ENCODE results near the gene KIF26B. TPM values are rescaled to one million over a fixed set of nuclear protein-coding genes. Genes with fewer than 3 reads are reported as not detected.

Gene KIF26B
- total RNA-seq, 4 donors from 2014 or later = 0.20 to 0.79 (median 0.41) TPM; not detected in 1

- in situ Hi-C loops (cut with MboI; ENCODE audit: low pct_ligation_motif_present in 1 of 4, low pct_unique_long_range_greater_than_20kb in 1 of 4, low sequenced_read_pairs in 3 of 4) = loop anchor here in 1 of 4 donors (10.0 kb wide), 1 partner anchor 59 kb away; no protein-coding TSS in a partner anchor
- Histone ChIP-seq H3K9me3 (no peaks in the 10 kb centered on the region), H3K27ac (no peak overlapping the region), H3K4me1 (no peaks in the 10 kb centered on the region), H3K4me3 (no peak overlapping the region), H3K36me3 (no peaks in the 10 kb centered on the region), H3K27me3 (no peaks in the 10 kb centered on the region)
- TF ChIP-seq EP300 (IDR thresholded peaks at IDR 0.05; ENCODE audit: low read depth) (no peak), POLR2AphosphoS5 (IDR thresholded peaks at IDR 0.05) (no peak)
- WGBS, 2 donors (ENCODE audit: low coverage in 1 of 2) = 30 to 33% methylated on average over 2 of the region's 2 CpGs
- intact Hi-C loops (cut with DNase I; ENCODE audit: low total_unique reads) = no loop called here
- DNase-seq = no peak
Observed at GRCh38 chr1:245673881-245674414, 519.2 kb downstream of the KIF26B start.

- DNase-seq = no peak
- Histone ChIP-seq H3K27me3 (no peaks in the 10 kb centered on the region), H3K27ac (no peak overlapping the region), H3K4me3 (no peak overlapping the region), H3K9me3 (no peaks in the 10 kb centered on the region), H3K4me1 (no peaks in the 10 kb centered on the region), H3K36me3 (no peaks in the 10 kb centered on the region)
- in situ Hi-C loops (cut with MboI; ENCODE audit: low pct_ligation_motif_present in 1 of 4, low pct_unique_long_range_greater_than_20kb in 1 of 4, low sequenced_read_pairs in 3 of 4) (loop anchor here in 1 of 4 donors (10.0 kb wide), 1 partner anchor 63 kb away; no protein-coding TSS in a partner anchor), intact Hi-C loops (cut with DNase I; ENCODE audit: low total_unique reads) (no loop called here)
- TF ChIP-seq CTCF (IDR thresholded peaks at IDR 0.05) = no peak
- TF ChIP-seq EP300 (IDR thresholded peaks at IDR 0.05; ENCODE audit: low read depth) = no peak
- no peak for TF ChIP-seq POLR2AphosphoS5 (IDR thresholded peaks at IDR 0.05)
- no peak for TF ChIP-seq POLR2A (IDR thresholded peaks at IDR 0.05)
- WGBS, 2 donors (ENCODE audit: low coverage in 1 of 2) = 63 to 86% methylated on average over 5 to 9 of the region's 9 CpGs
Observed at GRCh38 chr1:245677461-245678240, 522.9 kb downstream of the KIF26B start.

DNA sequence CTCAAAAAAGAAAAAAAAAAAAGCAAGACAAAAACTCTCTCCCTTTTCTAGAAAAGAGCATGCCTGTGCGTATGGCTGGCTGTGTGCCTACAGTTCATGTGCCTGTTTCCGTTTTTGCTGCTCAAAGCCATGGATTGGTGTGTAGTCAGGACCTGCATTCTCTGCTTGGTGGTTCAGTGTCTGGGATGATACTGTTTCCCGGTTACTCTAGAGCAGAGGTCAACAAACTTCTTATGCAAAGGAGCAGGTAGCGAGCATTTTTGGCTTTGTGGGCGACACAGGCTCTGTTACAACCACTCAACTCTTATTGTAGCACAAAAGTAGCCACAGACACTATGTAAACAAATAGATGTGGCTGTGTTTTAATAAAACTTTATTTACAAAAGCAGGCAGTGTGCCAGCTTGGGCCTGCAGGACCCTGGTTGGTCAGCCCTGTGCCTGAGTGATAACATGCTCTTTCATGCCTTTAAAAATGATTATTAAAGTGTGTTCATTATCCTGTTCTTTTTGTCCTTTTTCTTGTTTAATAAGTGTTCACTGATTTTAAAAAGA, 524.2 kb downstream of the KIF26B start:
- intact Hi-C loops (cut with DNase I; ENCODE audit: low total_unique reads) = no loop called here
- no peaks in the 10 kb centered on the region for H3K9me3 ChIP-seq
- no peak for TF ChIP-seq POLR2A (IDR thresholded peaks at IDR 0.05)
- no peak for TF ChIP-seq CTCF (IDR thresholded peaks at IDR 0.05)
- no peak for TF ChIP-seq POLR2AphosphoS5 (IDR thresholded peaks at IDR 0.05)
- TF ChIP-seq EP300 (IDR thresholded peaks at IDR 0.05; ENCODE audit: low read depth) = no peak
- peaks cover 0 to 4% (median 0%) of the 10 kb centered on the region in 4 donors for H3K4me1 ChIP-seq
- 81 to 82% methylated on average over 3 to 5 of the region's 5 CpGs for WGBS, 2 donors (ENCODE audit: low coverage in 1 of 2)
- no peaks in the 10 kb centered on the region for H3K36me3 ChIP-seq
- no peak overlapping the region for H3K4me3 ChIP-seq
- no peaks in the 10 kb centered on the region for H3K27me3 ChIP-seq
- in situ Hi-C loops (cut with MboI; ENCODE audit: low pct_ligation_motif_present in 1 of 4, low pct_unique_long_range_greater_than_20kb in 1 of 4, low sequenced_read_pairs in 3 of 4) = loop anchor here in 1 of 4 donors (10.0 kb wide), 1 partner anchor 64 kb away; no protein-coding TSS in a partner anchor
- no peak for DNase-seq
- no peak overlapping the region for H3K27ac ChIP-seq

- Histone ChIP-seq H3K4me1 (peaks cover 0 to 4% (median 0%) of the 10 kb centered on the region in 4 donors), H3K4me3 (no peak overlapping the region), H3K27me3 (no peaks in the 10 kb centered on the region), H3K27ac (no peak overlapping the region), H3K36me3 (no peaks in the 10 kb centered on the region), H3K9me3 (no peaks in the 10 kb centered on the region)
- WGBS, 2 donors (ENCODE audit: low coverage in 1 of 2) = 86 to 89% methylated on average over 9 to 24 of the region's 24 CpGs
- TF ChIP-seq POLR2A (IDR thresholded peaks at IDR 0.05) (no peak), POLR2AphosphoS5 (IDR thresholded peaks at IDR 0.05) (no peak), EP300 (IDR thresholded peaks at IDR 0.05; ENCODE audit: low read depth) (no peak), CTCF (IDR thresholded peaks at IDR 0.05) (no peak)
- intact Hi-C loops (cut with DNase I; ENCODE audit: low total_unique reads) = no loop called here
- in situ Hi-C loops (cut with MboI; ENCODE audit: low pct_ligation_motif_present in 1 of 4, low pct_unique_long_range_greater_than_20kb in 1 of 4, low sequenced_read_pairs in 3 of 4) = loop anchor here in 1 of 4 donors (10.0 kb wide), 1 partner anchor 65 kb away; no protein-coding TSS in a partner anchor
- DNase-seq = no peak
Observed at GRCh38 chr1:245679821-245680780, 525.3 kb downstream of the KIF26B start.

All from transverse colon (tissue), 4 donors.